Fibroblast of lung (primary cell): ENCODE measurements around the gene IRF4. TPM values are rescaled to one million over a fixed set of nuclear protein-coding genes. Genes with fewer than 3 reads are reported as not detected.

ENCODE experiments used
- DNase-seq, 2 donors: peaks; one replicate each; pipeline versions ENCODE4 v3.0.0 to v3.0.0-alpha.2; 2010; ENCODE audit warnings: low read depth in 2 of 2
- H2AFZ ChIP-seq: 2 replicates; pipeline ENCODE4 v1.5.1; 2012; ENCODE audit warnings: low read length, control low read depth, inconsistent platforms
- H3K27ac ChIP-seq: 2 replicates; pipeline ENCODE4 v1.5.1; 2011; ENCODE audit warnings: low read length, control low read depth; ENCODE audit not compliant: insufficient read depth
- H3K27me3 ChIP-seq: 2 replicates; pipeline ENCODE4 v1.5.1; 2011; ENCODE audit warnings: mild to moderate bottlenecking, low read length; ENCODE audit not compliant: control insufficient read depth, insufficient read depth
- H3K36me3 ChIP-seq: 2 replicates; pipeline ENCODE4 v1.5.1; 2011; ENCODE audit warnings: low read length; ENCODE audit not compliant: control insufficient read depth, insufficient read depth
- H3K4me1 ChIP-seq: 2 replicates; pipeline ENCODE4 v1.5.1; 2011; ENCODE audit warnings: low read length; ENCODE audit not compliant: control insufficient read depth, insufficient read depth; ENCODE audit errors: extremely low read depth
- H3K4me2 ChIP-seq: 2 replicates; pipeline ENCODE4 v1.5.1; 2011; ENCODE audit warnings: low read length, control low read depth; ENCODE audit not compliant: insufficient read depth; ENCODE audit errors: extremely low read depth
- H3K4me3 ChIP-seq, 4 experiments: fragments of 200-600 bp in 1 of 4; sonication (generic) in 1 of 4; replicated peaks in 1 of 4; 2 replicates each; pipeline ENCODE4 v1.5.1; 2011 to 2016; ENCODE audit warnings: low read length in 4 of 4, low read depth in 3 of 4, mild to moderate bottlenecking in 3 of 4, control low read depth in 2 of 4, inconsistent platforms in 1 of 4, mixed read lengths in 1 of 4; ENCODE audit not compliant: insufficient read depth in 1 of 4; ENCODE audit errors: control extremely low read depth in 1 of 4
- H3K79me2 ChIP-seq: 2 replicates; pipeline ENCODE4 v1.5.1; 2012; ENCODE audit warnings: mild to moderate bottlenecking, low read length, inconsistent platforms; ENCODE audit not compliant: control insufficient read depth, insufficient read depth
- H3K9ac ChIP-seq: 2 replicates; pipeline ENCODE4 v1.5.1; 2011; ENCODE audit warnings: mild to moderate bottlenecking, low read length, control low read depth; ENCODE audit not compliant: insufficient read depth
- H3K9me3 ChIP-seq: 2 replicates; pipeline ENCODE4 v1.5.1; 2012; ENCODE audit warnings: low read depth, low read length; ENCODE audit not compliant: control insufficient read depth, insufficient read depth
- H4K20me1 ChIP-seq: 2 replicates; pipeline ENCODE4 v1.5.1; 2011; ENCODE audit warnings: low read length; ENCODE audit not compliant: control insufficient read depth, insufficient read depth; ENCODE audit errors: extremely low read depth
- EZH2 ChIP-seq: IDR thresholded peaks from 2 replicates; pipeline ENCODE4 v1.5.1; 2012; ENCODE audit warnings: low read length, control low read depth, mild to moderate bottlenecking; ENCODE audit errors: missing control alignments
- polyA minus RNA-seq: library from RNA; depleted of rRNA, polyadenylated mRNA; stranded (reverse); fragments of >200 nt; gene quantifications from 2 replicates; pipeline ENCODE4 v1.2.3, GENCODE V29; 2011; ENCODE audit warnings: low replicate concordance
- polyA plus RNA-seq, 2 donors: library from polyadenylated mRNA; depleted of rRNA in 1 of 2; stranded (reverse) in 1 of 2; unstranded in 1 of 2; fragments of >200 nt; gene quantifications; 2 replicates each; pipeline ENCODE4 v1.2.1, GENCODE V29; 2011 to 2012; ENCODE audit warnings: missing spikeins in 1 of 2
- total RNA-seq: library from RNA; depleted of rRNA; stranded (reverse); fragments of >200 nt; gene quantifications from 2 replicates; pipeline ENCODE4 v1.2.1, GENCODE V29; 2014
- TF ChIP-seq, protein P1 (sequence below), 2 donors: IDR thresholded peaks in 1 of 2; conservative IDR thresholded peaks in 1 of 2; 1 replicate in 1 of 2; 2 replicates in 1 of 2; pipeline ENCODE4 v1.5.1; 2011 to 2012; ENCODE audit warnings: low read length in 2 of 2, control low read depth in 1 of 2, inconsistent platforms in 1 of 2, low read depth in 1 of 2, mild to moderate bottlenecking in 1 of 2

The IRF4 gene
- under 0.01 TPM in 2 replicates for total RNA-seq
- 0.01 and 0.02 TPM in 2 replicates for polyA plus RNA-seq
- polyA plus RNA-seq (2012) = 0.02 TPM in 2 replicates
- polyA minus RNA-seq = not detected in 2 replicates

- peak within 1 kb of the TSS; percentile 68 for H3K4me2 ChIP-seq
- H3K4me3 ChIP-seq = peak within 1 kb of the TSS in 2 of 4 experiments; percentile 1 to 43
- no peak within 1 kb of the TSS for H3K27ac ChIP-seq
Measured at GRCh38 chr6:391559-392440, at the start of gene IRF4. IRF4 (plus strand) TSS chr6:391752; CDS start chr6:393153, 1,401 bp downstream.

DNA sequence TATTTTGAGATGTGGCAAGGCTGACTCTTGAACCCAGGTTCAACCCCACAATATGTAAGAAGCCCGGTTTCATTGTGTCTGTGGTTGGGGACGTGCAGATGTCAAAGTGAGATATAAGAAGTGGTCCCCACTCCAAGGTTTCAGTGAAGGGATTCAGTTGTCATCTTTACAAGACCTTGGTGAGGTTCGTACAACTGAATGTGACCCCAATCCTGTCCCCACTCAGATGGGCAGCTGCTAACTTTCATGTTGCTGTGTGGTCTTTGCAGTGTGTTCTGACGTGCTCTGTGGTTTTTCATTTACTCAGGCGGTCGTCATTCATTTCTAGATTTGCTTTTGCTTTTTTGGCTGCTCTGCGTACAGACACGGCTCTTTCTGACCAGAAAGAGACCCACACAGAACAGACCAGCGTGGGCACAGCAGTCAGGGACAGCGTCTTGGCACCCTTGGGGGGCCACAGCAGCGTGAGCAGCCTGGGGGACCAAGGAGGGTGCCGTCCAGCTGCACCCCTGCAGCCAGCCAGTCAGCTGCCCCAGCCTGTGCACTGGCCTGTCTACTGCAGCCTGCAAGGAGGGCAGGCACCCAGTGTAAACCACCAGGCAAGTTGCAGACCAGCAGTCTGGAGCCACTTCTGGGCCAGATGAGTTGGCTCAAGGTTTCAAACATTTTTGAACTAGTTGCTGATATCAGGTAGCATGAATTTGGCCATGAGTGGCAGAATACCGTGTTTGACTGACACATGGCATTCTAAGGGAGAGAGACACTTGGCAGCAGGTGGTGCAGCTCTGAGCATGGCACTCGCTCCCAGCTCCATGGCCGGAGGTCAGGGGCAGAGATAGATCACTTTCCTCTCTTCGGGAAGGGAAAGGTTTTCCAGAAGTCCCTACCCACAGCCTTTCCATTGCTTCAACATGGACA is 49.4 kb upstream of the IRF4 start:
- H3K4me3 ChIP-seq = no peak overlapping the region
- DNase-seq = no peak
- no peaks in the 10 kb centered on the region for H3K79me2 ChIP-seq
- no peaks in the 10 kb centered on the region for H4K20me1 ChIP-seq
- no peak overlapping the region for H2AFZ ChIP-seq
- no peaks in the 10 kb centered on the region for H3K27me3 ChIP-seq
- no peak overlapping the region for H3K4me2 ChIP-seq
- TF ChIP-seq, protein P1, sequence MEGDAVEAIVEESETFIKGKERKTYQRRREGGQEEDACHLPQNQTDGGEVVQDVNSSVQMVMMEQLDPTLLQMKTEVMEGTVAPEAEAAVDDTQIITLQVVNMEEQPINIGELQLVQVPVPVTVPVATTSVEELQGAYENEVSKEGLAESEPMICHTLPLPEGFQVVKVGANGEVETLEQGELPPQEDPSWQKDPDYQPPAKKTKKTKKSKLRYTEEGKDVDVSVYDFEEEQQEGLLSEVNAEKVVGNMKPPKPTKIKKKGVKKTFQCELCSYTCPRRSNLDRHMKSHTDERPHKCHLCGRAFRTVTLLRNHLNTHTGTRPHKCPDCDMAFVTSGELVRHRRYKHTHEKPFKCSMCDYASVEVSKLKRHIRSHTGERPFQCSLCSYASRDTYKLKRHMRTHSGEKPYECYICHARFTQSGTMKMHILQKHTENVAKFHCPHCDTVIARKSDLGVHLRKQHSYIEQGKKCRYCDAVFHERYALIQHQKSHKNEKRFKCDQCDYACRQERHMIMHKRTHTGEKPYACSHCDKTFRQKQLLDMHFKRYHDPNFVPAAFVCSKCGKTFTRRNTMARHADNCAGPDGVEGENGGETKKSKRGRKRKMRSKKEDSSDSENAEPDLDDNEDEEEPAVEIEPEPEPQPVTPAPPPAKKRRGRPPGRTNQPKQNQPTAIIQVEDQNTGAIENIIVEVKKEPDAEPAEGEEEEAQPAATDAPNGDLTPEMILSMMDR (conservative IDR thresholded peaks at IDR 0.05 in 1 of 2, IDR thresholded peaks at IDR 0.05 in 1 of 2; ENCODE audit: low read depth in 1 of 2, low read length in 2 of 2) = no peak
- TF ChIP-seq EZH2 = no peak
- no peaks in the 10 kb centered on the region for H3K4me1 ChIP-seq
- no peaks in the 10 kb centered on the region for H3K36me3 ChIP-seq
- H3K27ac ChIP-seq = no peak overlapping the region
- no peaks in the 10 kb centered on the region for H3K9me3 ChIP-seq
- no peak overlapping the region for H3K9ac ChIP-seq

More at GRCh38 chr6:391559-392440, at the start of gene IRF4:
- no peaks in the 10 kb centered on the region for H3K79me2 ChIP-seq
- TF ChIP-seq, protein P1 (conservative IDR thresholded peaks at IDR 0.05 in 1 of 2, IDR thresholded peaks at IDR 0.05 in 1 of 2; ENCODE audit: low read depth in 1 of 2, low read length in 2 of 2) = no peak
- peak; percentile 93 for TF ChIP-seq EZH2
- H3K4me1 ChIP-seq = no peaks in the 10 kb centered on the region
- no peak within 1 kb of the TSS for H3K9ac ChIP-seq
- H3K27me3 ChIP-seq = peaks cover 54% of the 10 kb centered on the region
- H3K9me3 ChIP-seq = no peaks in the 10 kb centered on the region
- no peak within 1 kb of the TSS for H2AFZ ChIP-seq
- no peaks in the 10 kb centered on the region for H3K36me3 ChIP-seq
- H4K20me1 ChIP-seq = no peaks in the 10 kb centered on the region
- no peak for DNase-seq

GRCh38 chr6:342832-343179 is 48.7 kb upstream of the IRF4 start:
- H3K9me3 ChIP-seq = no peaks in the 10 kb centered on the region
- no peaks in the 10 kb centered on the region for H4K20me1 ChIP-seq
- no peak overlapping the region for H2AFZ ChIP-seq
- H3K79me2 ChIP-seq = no peaks in the 10 kb centered on the region
- H3K9ac ChIP-seq = no peak overlapping the region
- H3K4me1 ChIP-seq = no peaks in the 10 kb centered on the region
- no peak overlapping the region for H3K4me2 ChIP-seq
- DNase-seq = no peak
- H3K27ac ChIP-seq = no peak overlapping the region
- TF ChIP-seq, protein P1 (conservative IDR thresholded peaks at IDR 0.05 in 1 of 2, IDR thresholded peaks at IDR 0.05 in 1 of 2; ENCODE audit: low read depth in 1 of 2, low read length in 2 of 2) = no peak
- TF ChIP-seq EZH2 = no peak
- no peaks in the 10 kb centered on the region for H3K27me3 ChIP-seq
- no peak overlapping the region for H3K4me3 ChIP-seq
- no peaks in the 10 kb centered on the region for H3K36me3 ChIP-seq
